Effector CD8-positive, alpha-beta T cell (primary cell): ENCODE results near the gene GRID1.

Source experiments
- DNase-seq: peaks from one replicate; lab custom pipeline; 2025; lab: John Stamatoyannopoulos, UW

GRID1 gene

DNA sequence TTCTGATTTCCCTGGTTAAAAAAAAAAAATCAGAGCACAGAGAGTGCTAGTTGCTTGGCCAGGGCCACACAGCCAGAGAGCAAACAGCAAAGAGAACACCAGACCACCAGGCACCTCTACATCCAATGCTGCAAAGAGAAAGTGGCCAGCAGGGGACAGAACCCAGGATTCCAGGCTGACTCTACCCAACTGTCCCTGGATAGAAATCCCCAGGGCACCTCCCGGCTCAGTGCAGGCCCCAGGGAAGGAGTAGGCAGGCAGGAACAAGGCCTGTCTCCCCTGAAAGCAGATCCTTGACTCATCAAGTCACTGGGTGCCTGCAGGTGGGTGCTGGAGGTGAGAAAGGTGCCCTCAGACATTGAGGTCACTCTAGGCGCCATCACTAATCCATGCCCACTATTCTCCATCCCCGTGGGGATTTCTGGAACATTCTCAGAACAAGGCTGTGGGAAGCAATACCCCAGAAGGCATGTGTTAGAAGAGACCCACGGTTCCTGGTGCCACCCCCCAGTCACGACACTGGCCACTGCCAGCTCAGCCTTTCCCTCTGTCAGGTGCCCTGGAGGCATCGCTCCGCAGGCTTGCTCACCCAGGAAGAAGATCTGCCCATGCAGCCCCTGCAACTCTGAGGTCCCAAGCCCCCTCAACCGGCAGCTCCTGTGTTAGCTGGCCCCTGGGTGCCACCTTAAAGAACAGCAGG lies 154.8 kb downstream of the GRID1 start:
- DNase-seq: no peak

DNA sequence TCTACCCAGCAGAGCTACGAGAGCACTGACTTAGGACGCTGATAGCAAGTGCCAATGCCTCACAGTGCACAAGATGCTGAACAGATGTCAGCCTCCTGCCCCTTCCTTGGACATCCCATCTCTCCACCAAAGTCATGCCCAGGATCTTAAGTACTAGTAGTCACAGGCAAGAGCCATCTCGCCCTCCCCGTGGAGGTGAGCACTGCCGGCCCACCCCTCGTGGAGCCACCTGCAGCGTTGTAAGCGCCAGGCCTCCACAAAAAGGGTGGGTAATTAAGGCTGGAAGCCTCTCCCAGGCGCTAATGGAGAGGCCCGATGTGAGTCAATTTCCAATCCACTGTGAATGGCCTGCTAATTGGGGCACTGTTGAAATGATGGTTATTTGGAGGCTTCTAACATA lies 156.2 kb downstream of the GRID1 start:
- no peak for DNase-seq

DNA sequence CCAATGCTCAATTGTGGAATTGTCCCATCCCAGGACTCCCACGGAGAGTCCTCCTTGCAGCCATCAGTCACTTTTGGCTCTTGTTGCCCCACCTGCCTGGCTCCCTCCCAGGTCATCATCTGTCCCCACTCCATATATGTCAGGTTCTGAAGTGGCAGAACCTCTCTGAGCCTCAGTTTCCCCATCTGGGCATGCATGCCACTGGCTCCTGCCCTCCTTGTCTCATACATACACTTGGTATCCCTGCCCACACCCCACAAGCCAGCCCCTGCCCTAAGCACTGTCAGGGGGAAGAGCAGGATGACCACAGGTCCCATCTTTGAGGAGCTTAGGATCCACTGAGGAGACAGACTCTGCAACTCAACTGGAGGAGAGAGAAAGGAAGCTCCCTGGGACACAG lies 156.9 kb downstream of the GRID1 start:
- no peak for DNase-seq

DNA sequence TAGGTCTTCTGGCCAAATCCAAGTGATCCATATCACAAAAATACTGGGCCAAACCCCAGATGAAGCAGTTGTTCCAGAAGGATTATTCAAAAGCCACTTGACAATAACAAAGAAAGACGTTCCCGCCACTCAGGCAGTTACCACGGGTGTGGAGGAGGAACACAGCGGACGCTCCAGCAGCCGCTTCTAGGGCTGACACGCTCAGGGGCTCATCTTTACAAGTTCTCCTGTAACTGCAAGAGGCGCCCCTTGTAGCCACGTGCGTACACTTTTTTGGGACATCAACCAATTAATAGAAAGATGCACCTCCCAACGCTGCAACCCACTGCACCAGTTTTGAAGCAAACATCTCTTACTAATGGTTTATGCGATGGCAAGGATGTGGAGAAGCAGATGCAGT lies 159.4 kb downstream of the GRID1 start:
- no peak for DNase-seq

DNA sequence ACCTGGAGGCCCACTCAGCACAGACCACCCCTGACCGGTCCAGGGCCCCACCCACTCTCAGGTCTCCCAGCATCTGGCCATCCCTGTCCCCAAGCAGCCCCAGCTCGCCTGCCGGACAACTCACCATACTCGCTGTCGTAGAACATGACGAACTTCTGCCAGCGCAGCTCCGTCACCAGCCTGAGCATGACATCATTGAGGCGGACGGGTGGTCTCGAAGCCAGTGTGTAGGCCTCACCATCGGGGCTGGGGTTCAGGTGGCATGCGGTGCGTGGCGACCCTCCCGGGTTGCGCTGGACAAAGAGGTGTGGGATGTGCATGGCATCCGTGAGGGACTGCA lies 160.4 kb downstream of the GRID1 start:
- DNase-seq: no peak

DNA sequence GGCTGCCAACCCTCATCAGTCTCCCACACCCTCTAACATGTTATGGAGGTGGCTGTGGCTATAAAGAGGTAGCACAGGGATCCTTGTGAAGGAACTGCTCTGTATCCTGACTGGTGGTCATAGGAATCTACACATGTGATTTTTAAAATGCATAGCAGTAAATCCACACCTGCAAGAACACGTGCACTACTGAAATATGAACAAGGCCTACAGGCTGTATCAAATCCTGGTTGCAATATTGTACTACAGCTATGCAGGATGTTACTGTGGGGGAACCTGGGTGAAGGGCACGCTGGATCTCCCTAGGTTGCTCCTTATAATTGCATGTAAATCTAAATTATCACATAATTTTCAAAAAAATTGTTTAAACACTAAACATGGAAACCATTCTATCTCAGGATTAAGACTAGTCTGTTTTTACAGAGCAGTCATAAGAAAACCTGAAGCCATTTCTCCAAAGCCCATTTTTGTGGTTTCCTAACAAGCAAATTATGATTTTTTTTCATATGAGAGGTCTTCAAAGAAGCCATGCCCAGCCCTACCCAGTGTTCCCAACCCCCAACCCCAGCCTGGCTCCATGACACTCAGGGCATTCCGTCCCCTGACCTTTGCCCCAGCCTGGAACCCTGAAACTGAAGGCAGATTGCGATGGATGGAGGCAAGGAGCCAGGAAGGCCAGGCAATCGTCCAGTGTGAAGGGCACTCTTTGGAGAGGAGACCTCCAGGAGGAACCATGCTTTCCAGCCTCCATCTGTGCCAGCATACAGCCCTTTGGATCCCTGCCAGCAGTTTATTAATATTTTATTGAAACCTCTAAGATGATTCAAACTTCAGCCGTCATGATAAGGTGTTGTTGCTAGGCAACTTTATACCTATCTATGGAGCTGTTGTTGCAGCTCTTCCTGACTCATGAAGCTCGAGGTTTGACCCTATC lies 161.0 kb downstream of the GRID1 start:
- DNase-seq: no peak

DNA sequence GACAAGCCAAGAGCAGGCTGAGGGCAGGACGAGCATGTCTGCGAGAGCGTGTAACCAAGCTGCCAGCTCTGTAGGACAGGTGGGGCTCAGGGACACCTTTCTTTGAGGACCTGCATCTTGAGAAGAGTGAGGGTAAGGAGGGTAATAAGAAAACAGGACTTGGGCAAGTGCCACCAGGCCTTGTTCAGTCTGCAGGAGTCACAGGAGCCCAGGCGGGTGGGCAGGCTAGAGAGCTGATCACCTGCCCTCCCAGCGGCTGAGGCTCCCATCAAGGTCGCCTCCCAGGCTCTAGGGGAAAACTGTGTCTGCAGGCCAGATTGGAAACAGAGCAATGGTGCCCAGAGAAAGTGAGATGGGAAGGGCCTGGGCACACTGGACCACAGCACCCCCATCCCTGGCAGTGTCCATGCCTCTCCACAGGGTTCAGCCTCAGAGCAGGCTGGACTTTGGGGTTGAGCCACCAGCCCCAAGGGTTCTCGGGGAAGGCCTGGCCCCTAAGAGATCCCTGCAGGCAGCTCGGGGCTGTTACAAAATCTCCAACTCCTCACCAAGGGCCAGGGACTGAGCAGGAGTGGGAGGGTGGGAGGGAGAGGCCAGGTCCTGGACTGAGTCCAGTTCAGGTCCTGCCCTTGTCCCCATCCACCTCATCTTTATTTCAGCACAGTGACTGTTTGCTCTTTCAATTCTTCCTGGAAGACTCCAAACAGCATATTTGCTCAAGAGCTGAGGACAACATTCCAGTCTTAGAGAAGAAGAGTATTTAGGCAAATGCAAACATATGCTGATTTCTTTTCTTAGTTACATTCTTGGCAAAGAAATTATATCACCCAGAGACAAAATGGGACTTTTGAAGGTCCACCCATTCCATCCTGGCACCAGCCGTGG lies 161.9 kb downstream of the GRID1 start:
- DNase-seq: no peak

DNA sequence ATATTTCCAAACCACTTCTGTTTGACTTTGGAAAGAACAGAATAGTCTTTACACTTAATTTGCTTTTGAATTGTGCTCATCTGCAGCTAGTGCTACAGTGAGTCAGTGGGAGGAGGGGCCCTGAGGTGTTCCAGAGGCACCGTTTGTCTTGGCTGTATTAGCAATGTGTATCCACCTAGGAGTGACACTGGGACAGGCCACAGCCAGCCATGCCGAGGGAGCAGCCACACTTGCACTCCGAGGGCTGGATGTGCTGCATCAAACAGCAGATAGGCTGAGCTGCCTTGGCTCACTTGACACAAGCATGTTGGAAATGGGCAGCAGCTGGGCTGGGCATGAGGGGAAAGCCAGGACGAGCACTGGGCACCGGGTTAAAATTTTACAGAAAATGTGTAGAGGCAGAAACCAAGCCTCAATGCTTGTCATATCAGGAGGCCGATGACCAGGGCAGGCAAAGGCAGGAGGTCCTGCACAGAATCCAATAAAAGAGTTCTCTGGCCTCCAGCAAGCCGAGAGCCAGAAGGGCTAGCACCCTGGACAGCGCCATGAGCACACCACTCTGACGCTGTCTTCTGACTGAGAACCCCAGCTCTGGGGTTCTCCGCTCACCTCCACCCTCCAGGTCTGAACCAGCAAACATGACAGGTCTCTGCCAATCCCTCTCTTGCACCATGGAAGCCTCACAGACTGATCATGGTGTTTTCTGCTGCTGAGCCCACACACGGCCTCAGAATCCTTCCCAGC lies 163.3 kb downstream of the GRID1 start:
- no peak for DNase-seq

DNA sequence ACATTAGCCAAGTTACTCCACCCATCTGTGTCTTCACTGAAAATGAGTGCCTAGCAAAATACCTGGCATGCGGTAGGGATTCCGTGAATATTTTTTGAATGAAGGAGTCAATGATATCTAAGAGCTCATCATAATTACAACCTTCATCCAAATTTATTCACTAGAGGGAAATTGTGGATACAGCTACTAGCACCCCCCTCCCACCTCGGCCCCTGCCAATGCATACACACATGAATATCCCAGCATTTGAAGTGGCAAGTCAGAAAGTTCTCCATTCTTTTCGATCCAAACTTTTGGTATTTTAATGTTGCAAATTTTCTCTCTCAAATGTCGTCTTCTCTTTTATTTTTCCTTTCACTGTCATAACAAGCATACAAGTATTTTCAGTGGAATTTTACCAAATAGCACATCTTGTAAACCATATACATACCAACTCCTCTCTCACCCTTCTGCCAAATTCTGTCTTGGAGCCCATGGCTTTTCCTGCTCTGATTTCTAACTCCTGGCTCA lies 164.3 kb downstream of the GRID1 start:
- DNase-seq: no peak

DNA sequence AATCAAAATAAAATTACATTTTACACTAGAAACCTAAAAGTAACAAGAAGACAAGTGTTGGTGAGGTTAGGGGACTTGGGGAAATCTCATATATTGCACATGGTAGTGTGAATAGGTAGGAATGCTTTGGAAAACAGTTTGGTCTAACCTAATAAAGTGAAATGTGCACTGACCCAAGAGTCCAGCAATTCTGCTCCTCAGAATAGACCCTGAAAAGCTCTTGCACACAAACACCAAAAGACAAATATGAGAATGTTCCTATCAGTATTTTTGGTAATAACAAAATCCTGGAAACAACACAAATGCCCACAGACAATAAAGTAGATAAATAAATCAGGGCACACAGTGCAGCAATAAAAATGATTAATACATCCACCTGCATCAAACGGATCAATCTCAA lies 165.7 kb downstream of the GRID1 start:
- no peak for DNase-seq

DNA sequence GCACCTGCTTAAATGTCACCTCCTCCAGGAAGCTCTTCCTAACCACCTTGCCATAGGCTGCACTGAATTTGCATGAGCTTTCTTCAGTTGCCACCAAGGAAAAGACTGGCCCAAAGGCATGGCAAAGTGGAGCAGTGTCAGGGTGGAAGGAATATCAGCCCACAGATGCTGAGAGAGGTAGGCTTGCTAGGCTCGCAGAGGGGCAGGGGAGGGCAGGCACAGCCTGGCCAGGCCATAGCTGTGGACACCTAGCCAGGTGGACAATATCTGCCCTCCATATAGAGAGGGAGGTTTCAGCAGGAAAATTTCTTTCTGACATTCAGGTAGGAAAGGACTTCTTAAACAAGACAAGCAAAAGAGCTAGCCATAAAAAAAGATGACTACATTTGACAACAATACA lies 166.3 kb downstream of the GRID1 start:
- no peak for DNase-seq

DNA sequence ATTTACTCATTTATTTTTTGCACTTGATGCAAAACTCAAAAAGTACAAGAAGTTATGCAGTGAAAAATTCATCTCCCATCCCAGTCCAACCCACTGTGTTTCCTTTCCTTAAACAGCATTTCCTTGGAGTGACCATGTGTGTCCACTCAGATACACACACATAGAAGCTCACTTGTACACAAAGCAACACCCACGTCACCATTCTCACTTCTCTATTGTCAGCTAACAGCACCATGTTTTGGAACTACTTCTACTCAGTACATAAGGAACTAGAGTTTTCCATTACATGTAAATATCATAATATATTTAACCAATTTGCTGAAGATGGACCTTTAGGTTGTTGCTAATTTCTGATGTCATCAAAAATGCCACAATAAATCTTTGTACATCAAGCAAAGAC lies 167.6 kb downstream of the GRID1 start:
- DNase-seq: no peak

DNA sequence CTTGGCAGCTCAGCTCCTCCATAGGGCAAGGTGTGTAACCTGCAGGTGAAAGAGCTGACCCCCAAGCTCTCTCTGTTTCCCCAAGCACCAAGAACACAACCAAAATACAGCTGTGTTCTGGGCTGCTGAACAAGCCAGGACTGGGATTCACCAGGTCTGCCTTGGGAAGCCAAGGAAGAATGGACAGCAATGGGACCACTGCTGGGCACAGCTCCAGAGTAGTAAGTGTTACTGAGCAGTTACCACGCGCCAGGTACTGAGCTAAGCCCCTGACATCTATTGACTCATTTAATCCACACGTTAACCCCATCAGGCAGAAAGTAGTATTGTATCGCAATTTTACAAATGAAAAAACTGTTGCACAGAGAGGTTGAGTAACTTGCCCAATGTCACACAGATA lies 168.3 kb downstream of the GRID1 start:
- no peak for DNase-seq

DNA sequence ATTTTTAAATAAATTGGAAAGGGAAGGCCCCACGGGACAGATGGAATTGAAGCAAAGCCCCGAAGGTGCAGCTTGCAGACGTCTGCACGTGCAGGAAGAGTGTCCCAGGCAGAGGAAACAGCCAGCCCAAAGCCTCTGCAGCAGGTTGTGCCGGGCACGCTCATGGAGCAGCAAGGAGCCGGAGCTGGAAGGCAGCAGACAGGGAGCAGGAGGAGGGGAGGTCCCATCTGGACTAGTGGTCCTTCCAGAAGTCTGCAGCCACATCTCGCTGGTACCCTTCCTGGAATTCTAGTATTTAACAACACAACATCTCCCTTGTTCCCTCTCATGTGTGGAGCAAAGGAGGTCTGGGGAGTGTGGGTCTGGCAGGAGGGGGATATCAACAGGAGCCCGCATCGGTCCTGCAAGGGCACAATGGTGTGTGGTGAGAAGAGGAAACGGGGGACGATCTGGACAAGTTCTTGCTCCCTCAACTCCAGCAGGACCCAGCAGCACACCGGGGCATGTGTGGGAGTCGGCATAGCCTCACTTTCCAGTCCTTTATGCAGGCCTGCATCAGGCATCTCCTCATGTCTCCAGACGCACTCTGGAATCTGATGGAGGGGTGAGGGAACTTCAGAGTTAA lies 169.3 kb downstream of the GRID1 start:
- no peak for DNase-seq

DNA sequence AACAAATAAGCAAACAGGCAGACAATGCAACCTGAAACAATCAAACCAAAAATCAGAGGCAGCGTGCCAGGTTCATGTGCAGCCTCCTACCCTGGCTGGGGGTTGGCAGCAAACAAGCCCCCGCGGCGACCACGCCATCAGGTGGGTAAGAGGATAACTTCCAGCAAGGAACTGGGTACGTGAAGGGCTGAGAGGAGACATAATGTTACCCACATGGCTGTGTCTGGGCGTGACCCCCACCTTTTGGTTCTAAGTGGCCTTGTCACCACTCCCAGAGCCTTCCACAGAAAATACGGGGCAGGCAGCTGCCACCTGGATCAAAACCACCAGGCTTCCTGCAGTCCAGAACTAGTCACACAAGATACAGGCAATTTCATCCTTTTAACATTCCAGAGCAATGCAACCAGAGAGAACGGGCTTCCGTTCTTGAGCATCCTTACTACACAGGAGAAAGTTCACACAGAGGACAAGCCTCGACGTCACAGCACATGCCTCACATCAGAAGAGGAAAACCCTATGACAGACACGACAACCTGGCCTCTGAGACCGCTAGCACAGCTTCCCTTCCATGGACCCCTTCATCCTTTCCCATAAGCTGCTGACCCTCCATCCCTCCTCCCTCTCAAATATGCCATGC lies 171.0 kb downstream of the GRID1 start:
- DNase-seq: no peak

DNA sequence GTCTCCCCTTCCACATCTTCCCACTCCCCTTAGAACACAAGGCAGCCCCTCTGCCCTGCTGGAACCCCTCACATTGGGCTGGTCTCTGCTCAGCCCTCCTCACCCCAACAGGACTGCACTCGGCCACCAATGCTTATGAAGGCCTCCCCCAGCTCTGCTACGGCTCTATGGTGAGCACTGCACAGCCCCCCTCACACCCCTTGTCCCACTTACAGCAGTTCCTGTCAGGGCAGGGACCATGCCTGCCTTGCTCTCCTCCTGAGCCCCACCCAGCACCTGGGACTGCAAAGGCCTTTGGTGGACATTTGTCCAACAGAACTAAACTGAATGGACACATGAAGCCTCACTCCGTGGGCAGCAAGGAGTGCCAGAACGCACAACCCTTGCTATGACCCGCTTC lies 171.9 kb downstream of the GRID1 start:
- no peak for DNase-seq

DNA sequence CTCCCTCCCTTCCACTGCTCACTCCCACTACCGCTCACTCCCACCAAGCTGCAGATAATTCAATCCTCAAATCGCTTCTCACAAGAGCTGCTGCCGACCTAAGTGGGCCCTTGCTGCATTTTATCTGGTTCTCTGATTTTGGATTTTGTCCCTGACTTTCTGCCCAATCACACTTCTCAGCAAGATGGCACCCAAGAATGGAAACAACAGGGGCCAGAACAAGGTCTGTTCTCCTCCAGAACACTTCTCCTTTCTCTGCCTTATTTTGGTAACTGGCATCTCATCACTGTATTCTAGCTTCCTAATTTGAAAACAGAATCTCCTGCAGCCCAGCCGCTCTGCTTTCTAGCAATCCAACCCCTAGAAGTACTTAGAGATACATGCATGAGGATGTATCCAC lies 172.8 kb downstream of the GRID1 start:
- DNase-seq: no peak

DNA sequence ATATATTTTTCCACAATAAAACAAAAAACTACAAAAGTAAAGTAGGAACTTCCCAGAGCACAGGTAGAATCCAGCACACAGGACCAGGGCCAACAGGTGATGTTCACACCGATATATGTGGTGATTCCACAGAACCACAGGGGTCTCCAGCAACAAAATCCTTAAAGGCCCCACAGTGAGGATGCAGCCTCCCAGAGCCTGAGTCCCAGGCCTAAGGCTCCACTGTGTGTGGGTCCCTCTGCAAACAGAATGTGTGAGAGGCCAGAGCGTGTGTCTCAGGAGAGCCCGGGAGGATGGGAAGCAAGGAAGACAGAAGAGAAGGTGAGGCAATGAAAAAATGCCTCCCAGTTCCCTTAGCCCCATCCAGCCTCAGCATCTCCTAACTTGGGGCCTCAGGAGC lies 173.9 kb downstream of the GRID1 start:
- DNase-seq: no peak

DNA sequence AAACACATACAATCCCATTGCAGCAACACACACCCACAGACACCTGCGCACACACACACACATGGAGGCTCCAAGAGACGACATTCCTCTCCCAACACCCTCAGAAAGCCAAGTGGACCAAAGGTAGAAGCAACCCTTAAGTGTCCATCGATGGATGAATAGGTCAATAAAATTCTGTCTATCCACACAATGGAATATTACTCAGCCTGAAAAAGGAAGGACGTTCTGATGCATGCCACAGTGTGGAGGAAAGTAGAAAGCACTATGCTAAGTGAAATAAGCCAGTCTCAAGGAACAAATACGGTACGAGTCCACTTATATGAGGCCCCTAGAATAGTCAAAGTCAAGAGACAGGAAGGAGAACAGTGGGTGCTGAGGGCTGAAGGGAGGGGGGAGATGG lies 174.4 kb downstream of the GRID1 start:
- no peak for DNase-seq

DNA sequence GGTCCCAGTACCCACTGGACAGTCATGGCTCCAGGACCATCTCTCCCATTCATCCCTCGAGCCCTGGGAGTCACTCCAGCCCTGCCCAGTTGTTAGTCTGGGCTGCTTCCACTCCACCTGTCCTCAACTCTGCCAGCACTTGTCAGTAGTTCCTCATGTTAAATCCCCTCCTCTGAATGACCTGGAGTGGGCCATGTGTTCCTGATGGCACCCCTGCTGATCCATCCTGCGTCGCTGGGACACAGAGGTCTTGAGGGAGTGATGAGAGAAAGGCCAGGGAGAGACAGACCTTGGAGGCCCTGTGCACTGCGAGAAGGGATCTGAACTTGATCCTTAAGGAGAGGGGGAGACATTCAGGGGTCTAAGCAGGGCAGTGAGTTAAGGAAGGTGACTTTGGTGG lies 174.9 kb downstream of the GRID1 start:
- DNase-seq: no peak

DNA sequence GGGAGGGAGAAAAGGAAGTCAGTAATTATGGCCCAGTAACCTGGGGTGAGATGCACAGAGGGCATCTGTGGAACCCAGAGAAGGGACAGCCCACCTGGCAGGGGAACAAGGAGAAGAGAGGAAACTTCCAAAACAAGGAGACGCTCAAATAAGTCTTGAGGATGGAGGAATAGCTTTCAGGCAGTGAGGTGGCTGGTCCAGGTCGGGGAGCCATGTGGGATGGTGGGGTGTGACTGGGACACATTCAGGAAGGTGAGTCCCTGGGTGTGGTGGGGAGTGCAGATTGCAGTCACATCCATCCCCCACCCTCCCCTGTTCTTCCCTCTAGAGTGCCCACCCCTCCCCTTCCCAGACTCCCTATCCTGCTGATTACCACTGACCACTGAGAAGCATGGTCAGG lies 175.4 kb downstream of the GRID1 start:
- DNase-seq: no peak
